CD4-positive, alpha-beta T cell treated with Interleukin-15 for 4 hours (primary cell): ENCODE measurements around the gene SPX.

Experiments
- DNase-seq: peaks from one replicate; pipeline ENCODE4 v3.0.0-alpha.2; 2020; ENCODE audit warnings: low spot score

The SPX gene

DNA sequence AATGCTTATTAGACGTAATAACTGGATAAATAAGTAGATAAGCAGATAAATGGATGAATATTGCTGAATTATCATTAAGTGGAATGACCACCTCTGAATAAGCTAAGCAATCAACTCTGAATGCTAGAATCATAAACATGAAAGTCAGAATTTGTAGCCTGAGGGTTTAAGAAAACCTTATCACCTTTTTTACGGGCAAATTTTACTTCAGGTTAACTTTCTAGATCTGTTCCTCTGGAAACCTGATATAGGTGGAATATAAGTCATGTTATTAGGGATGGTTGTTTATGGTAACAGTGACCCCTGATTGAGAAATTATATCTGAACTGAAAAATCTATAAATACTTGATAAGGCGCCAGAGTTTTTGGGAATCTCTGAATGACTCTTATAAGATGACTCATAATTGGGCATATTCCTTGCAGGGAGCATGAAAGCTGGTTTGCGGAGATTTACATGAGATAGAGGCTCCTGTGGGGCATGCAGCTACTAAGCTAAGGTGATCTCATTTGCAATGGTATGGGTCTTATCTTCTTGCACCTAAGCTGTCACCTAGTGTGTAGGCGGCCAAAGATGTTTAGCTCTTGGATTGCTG lies 12.1 kb downstream of the SPX start:
- no peak for DNase-seq

DNA sequence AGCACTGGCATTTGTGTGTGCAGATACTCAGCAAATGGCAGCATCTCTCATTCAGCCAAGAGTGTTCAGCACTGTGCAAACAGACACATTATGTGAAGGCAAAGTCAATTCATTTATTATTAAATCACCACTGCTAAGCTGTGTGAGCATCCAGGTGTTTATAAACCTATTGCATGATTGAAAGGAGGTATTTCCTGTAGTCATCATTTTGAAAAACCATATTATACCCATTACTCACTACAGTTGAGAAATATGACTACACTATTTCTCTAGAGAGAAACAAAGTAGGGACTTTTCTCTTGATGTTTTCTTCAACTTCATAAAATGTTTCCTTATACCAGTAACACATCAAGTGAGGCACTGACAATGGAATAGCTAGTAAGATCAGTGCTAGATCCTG lies 13.7 kb downstream of the SPX start:
- no peak for DNase-seq

DNA sequence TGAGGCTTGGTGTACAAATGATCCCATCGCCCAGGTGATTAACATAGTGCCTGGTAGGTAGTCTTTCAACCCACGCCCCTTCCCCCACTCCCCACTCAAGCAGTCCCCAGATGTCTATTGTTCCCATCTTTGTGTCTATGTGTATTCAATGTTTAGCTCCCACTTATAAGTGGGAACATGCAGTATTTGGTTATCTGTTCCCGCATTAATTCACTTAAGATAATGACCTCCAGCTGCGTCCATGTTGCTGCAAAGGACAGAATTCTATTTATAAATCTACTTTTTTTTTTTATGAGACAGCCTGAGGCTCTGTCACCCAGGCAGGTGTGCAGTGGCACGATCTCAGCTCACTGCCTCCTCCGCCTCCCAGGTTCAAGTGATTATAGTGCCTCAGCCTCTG lies 15.7 kb downstream of the SPX start:
- DNase-seq: no peak

DNA sequence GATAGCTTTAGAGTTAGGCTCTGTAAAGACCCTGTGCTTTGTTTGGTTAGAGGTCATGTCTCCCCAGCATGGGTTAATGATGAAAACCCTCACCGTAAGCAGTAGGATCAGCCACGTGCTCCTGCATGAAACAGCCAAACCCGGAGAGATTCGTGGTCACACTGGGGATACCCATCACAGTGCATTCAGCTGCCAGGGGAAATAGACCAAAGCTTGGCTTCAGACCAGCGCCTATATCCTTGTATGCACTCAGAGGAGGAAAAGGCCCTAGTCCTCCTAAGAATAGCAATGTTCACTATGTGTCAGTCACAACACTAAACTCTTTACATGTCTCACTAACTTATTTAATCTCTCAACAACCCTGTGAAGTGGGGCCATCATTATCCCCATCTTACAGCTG lies 16.3 kb downstream of the SPX start:
- no peak for DNase-seq

DNA sequence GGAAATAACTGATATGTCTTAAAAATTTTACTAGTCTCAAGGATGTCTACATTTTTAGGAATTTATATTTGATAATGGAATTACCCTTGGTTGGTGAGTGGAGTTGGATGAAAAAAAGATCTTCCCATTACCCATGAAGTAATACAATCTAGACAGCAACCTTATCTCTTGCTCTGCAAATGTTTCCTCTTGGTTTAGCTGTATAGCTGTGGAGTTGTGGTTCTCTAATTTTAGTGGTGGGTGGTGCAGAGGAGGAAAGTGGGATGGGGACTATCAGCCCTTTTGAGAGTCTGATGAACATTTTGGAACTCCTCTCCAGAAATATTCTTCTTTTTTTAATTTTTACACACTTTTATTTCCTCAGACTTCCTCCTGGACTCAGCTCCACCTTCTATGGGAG lies 17.1 kb downstream of the SPX start:
- no peak for DNase-seq

DNA sequence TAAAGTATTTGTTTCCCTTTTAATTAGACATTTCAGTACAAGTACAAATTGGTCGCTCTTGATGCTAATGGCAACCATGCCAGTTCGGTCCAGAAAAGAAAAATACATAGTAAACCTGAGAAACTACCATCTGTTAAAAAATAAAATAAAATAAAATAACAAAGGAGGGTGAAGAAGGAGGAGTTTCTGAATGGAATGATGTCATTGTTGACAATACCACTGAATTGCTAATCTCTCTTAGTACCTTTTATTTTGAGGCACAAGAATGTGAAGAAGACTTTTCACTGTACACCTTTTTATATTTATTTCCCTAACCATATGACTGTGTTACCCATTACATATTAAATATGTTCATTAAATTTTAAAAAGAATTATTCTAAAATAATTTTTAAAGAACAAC lies 19.5 kb downstream of the SPX start:
- DNase-seq: no peak

DNA sequence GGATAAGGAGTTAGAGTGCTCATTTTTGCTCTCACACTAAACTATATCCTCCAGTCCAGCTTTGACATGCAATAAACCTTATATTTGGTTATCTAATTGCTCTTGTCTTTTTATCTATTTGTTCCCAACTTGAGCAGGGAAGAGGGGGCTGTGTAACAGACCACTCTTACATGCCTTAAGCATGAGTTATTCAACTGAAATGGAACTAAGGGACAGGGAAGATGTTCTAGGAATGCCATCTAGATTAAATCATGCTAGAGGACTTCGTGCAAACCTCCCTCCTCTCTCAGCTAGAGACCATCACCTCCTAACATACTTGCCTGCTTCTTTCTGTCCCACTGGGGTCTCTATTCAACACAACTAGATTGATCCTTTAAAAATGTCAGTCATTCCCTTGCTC lies 20.6 kb downstream of the SPX start:
- no peak for DNase-seq

DNA sequence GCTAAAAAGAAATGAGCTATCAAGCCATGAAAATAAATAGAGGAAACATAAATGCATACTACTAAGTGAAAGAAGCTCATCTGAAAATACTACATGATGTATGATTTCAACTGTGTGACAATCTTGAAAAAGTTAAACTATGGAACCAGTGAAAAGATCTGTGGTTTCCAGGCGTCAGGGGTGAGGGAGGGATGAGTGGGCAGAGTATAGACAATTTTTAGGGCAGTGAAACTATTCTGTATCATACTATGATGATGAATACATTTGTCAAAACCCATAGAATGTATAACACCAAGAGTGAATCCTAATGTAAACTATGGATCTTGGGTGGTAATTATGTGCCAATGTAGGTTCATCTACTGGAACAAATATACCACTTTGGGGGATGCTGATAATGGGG lies 21.3 kb downstream of the SPX start:
- no peak for DNase-seq

DNA sequence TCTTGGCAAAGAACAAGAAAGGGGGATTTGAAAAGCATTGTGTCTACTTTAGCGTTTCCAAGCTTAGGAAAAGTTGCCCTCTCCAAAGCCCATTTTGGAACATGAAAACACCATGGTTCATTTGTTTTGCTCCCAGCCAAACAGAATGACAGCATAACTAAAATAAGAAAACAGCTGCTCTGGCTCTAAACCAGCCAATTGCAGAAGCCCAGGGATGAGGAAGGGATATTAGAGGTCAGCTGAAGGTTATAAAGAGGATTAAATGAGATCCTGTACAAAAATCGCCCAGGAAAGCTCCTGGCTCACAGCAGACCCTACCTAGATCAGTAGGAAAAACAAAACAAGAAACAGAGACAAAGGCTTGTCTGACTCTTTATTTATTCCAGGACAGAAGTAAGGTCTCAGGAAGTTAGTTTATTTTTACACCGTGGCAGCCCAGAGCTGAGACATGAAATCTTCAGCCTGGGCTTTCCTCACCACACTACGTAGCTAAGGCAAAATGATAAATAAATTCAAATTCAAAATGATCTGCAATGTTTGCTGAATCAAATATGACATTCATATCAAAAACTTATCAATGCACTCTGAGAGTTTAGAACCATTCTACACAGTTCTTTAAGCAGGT lies 25.9 kb downstream of the SPX start:
- no peak for DNase-seq

DNA sequence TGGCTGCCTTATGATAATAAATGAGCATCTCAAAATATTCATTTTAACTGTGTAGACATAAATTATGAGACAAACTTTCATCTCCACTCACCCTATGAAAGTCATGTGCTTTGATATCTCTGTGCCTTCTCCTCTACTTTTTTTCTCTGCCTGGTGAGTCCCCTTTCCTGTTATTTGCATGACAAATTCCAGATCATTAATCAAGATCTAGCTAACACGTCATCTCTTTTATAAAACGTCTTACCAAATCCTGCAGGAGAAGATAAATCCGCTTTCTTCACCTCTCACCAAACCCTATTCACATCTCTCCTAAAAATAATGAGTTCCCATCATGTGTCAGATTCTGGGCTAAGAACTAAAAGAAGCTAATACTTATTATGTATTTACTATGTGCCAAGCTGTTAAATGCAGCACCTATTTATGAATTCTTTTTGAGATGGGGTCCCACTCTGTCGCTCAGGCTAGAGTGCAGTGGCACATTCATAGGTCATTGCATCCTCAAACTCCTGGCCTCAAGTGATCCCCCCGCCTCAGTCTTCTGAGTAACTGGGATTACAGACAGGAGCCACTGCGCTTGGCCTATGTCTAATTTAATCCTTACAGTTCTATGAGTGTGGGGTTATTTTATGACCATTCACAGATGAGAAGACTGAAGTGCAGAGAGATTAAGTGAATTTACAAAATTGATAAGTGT lies 26.7 kb downstream of the SPX start:
- DNase-seq: no peak

DNA sequence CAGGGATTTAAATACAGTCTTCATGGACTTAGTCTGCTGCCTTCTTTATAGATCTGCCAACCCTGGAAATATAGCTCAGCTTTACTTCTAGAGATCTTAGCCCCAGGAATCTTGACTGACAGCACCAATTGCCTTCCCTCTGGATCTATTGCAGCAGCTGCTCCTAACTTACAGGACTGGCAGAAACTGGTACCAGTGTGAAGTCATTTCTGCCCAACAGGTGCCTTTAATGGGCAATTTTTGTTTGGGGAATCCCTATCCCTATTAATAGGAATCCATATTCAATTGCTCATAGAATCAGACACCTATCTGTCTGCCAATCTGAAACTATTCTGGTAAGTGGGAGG lies 27.2 kb downstream of the SPX start:
- DNase-seq: no peak

DNA sequence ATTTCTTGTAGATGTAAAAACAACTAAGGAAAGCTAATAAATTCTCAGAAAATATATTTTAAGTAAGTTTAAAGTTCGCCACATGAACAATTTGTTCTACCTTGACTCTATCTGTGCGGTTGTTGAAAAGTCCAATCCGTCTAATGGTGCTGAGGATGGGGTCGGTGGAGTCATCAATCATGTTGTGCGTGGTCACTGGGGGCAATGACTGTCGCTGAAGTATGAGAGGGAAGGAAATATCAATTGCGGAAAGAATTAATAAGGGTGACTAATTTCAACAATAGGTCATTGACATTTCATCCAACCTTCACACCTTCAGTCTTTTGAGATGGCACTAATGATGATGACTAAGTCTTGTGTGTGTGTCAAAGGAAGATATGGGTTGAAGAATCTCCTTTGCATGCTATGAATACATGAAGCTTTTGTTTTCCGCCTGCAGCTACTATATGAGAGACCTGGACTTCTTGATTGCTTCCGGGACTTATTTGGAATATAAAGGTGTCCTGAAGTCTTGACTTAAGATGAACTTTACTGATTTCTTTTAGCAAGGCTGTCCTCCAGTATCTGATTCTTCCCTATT lies 32.1 kb downstream of the SPX start:
- no peak for DNase-seq

DNA sequence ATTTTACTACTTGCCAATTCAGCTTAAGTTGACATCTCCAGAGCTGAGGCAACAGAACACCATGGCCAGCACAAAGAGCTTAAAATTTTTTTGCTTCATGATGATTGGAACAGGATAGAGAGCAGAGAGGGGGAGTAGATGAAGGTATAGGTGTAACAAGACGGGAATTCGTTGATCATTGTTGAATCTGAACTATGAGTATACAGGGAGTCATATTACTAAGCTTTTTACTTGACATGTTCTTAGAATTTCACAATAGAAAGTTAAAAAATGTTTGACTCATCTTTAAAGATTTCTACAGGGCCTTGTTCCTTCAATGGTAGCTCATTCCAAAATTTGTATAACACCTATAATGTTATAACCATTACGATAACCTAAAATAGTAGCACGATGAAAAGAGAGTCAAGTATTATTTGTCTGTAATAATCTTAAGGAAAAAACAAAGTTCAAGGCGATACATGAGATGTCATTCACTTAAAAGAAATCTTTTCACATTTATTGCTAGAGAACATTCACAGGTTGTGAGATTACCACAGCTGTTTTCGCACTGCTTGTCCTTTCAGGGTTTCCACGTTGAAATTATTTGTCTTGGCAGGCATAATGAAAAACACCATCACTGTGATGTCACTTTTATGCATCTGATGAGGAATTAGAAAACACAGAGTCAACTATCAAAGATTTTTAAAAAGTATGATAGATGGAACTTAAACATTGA lies 33.9 kb downstream of the SPX start:
- no peak for DNase-seq

DNA sequence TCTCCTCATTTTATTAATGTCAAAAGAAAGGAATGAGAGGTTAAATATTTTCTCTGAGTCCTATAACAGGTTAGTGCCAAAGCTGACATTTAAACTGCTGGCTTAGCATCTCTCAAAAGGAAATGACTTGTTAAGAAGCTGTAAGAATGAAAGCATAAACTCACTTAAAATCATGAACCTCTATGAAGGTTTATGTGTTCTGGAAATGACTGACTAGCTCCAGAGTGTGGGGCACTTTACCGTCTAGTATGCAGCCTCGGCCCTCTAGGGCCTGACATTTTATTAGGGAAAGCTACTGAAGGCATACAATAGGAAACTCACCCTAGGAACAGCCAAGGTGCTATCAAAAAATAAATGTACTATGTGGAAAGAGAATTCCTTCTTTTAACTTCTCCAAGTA lies 35.1 kb downstream of the SPX start:
- no peak for DNase-seq

DNA sequence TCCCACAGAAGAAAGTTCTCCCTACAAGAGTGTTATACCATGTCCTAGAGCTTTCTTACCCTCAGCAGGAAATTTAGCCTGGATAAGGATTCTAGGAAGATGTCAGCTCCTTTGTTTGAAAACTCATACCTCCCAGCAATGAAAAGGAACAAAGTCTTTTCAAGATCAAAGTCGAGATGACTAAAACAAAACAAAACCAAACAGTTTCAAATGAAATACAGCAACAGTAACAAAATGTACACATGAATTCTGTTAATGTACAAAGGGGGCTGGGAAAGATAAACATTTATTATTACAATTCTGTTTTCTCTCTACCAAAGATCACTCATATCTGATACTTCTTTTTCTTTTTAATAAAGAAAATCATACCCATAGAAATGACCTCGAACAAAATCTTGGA lies 36.8 kb downstream of the SPX start:
- DNase-seq: no peak

DNA sequence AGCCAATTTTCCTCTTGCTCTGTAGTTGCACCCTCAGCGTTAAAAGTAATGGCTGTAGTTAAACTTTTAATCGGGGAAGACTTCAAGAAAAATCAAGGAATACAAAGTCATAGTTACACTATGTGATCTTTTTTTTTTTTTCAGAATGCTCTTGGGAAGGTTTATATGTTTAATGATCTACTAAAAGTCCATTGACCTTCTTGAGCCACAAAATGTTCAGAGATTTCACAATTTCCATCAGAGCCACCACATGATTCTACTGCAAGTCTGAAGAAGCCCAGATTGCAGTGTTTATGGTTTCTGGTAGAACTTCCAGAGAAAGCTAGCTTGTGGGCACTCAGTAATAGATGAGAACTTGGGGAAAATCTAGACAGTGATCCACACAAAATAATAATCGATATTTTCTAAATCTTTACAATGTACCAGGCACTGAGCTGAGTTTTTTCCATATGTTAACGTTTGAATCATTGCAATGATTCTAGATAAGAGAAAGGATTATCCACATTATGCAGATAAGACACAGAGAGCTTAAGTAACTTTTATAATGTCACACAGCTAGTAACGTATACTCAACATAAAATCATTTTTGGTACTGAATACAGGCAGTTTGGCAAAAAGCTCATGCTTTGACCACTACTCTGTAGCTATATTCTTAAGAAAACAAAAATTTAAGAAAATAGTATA lies 40.3 kb downstream of the SPX start:
- DNase-seq: no peak

DNA sequence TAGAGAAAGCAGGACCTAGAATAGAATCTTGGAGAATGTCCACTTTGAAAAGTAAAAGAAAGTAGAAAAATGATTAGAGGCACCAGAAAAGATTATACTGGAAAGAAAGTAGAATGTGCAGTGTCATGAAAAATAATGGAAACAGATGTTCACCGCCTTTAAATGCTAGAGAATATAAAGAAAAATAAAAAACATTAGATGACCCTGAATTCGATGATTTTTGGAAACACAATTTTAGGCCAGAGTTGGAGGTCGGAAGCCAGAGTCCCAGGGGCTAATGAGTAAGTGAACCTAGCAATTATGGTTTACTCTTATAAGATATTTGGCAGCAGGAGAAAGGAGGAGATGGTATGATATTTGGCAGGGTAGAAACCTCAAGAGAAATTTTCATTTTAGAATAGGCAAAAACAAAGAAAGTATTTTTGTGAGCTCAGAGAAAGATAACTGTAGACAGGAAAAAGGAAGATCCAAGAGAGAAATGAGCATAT lies 40.9 kb downstream of the SPX start:
- no peak for DNase-seq

DNA sequence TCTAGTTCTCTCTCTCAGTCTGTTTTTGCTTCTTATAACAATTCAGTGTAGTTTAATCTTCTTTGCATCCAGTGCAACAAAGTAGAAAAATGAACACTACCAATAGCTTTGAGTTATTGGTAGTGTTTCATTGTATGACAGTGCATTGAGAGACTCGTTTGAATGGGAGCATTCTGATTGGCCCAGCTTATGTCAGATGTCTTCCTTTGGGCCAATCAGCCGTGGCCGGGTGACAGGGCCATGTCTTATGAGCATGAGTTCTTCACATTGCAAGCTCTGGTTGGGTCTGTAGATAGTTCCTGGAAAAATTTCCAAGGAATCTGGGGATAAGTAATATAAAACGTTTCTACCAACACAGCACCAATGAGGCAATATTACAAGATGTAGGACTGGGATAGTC lies 42.0 kb downstream of the SPX start:
- DNase-seq: no peak

DNA sequence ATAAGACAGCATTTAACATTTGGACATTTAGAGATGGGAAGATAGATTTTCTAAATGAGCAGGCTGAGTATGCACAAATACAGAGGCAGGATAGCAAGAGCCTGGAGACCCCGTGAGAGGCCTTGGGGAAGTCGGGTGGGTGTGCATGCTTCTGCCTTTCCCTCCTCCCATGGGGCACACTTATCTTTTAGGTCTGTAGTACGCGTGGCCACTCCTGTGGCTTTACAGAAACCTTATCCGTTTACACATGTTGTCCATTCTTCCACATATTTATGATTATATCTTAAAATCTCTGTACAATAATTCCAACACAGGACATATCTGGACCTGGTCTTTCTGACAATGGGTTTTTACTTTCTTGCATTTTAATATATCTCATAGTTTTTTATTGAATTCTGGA lies 45.0 kb downstream of the SPX start:
- DNase-seq: no peak

DNA sequence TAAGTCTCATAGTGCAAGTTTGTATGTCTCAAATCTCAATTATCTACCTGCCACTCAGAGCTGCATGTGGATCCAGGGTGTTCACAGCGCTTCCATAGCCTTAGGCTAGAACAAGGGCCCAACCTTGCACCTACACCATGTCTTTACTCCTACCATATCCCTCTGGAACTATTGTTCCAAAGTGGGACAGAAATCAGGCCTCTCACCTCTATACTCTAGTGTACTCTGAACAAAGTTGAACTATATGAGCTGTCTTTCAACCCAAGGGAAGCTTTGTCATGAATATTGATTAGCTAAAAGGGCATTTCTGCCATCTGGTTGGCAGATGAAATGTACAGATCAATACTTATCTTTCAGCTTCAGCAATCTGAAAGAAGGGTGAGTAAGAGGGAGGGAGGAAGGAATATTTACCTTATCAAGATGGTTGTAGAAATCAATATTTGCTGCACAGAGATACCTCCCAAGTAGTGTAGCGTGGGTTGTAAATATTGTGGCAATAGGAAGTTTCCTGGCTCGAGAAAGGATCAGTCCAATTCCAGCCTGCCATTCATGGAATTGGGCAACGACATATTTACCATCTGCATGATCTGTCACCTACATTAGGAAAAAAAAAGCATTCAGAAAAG lies 47.8 kb downstream of the SPX start:
- DNase-seq: no peak

DNA sequence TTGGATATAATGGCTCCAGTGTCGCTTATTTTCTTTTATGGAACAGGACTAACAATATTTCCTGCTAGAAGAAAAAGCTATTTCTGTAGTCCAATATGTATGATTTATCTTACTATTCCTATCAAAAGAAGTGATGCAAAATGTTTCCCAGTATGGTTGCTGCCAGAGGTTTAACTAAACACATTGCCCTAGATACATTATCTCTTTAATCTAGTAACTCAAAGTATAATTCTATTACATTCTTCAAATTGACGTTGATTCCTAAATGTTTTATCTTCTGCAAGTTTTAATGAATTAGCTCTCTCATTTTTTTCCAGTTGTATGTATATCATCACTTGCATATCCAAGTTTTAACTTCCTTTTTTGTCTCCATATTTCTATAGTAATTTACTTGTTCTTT lies 50.3 kb downstream of the SPX start:
- no peak for DNase-seq

DNA sequence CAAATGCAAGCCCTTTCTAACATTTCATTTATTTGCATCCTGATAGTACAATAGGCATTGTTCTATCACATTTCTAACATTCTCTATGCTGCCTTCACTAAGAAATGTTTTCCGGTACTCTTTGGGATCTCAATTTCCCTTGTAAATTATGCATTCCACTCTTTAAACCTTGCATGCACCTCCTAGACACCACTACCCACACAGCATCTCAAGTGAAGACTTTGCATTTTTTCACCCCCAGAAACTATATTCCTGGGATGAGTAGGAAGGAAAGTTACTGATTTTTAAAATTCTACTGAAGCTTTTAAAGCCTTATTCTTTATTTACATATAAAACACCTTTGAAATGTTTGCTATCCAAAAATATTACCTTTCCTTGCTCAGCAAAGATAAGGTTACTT lies 51.4 kb downstream of the SPX start:
- DNase-seq: no peak
